ENCODE results near the gene PROM1. TPM values are rescaled to one million over a fixed set of nuclear protein-coding genes. Genes with fewer than 3 reads are reported as not detected.

Gene PROM1
- total RNA-seq, 2 experiments from 2014 or later = not detected

- Mint-ChIP-seq H3K9me3 (no peaks in the 10 kb centered on the region), H3K36me3 (ENCODE audit: low read depth) (no peaks in the 10 kb centered on the region), H3K27me3 (peaks cover 16% of the 10 kb centered on the region), H3K4me3 (no peak overlapping the region), H3K4me1 (ENCODE audit: low read depth) (no peaks in the 10 kb centered on the region), H3K27ac (no peak overlapping the region)
- no peak for ATAC-seq (ENCODE audit: poor library complexity)
- POLR2A ChIA-PET = no interaction called here
- Histone ChIP-seq H3K27me3 (ENCODE audit: control insufficient read depth in 1 of 2, insufficient read depth in 2 of 2, low read length in 2 of 2) (peaks cover 0 to 9% of the 10 kb centered on the region in 2 experiments), H3K4me3 (ENCODE audit: low read length) (no peak overlapping the region), H3K36me3 (ENCODE audit: insufficient read depth, low read length) (no peaks in the 10 kb centered on the region), H3K4me1 (ENCODE audit: insufficient read depth, low read length) (no peaks in the 10 kb centered on the region), H3K27ac (ENCODE audit: low read depth in 1 of 2, low read length in 2 of 2) (no peak overlapping the region), H3K9me3 (ENCODE audit: control insufficient read depth in 1 of 2, insufficient read depth in 1 of 2, low read length in 2 of 2) (no peaks in the 10 kb centered on the region)
- no peak for TF ChIP-seq CTCF (IDR thresholded peaks at IDR 0.05)
- intact Hi-C loops (cut with DNase I, micrococcal nuclease) = no loop called here
- CTCF ChIA-PET = no interaction called here
- no peak for DNase-seq
Measured at GRCh38 chr4:15921592-15921932, 162.3 kb downstream of the PROM1 start.

- Mint-ChIP-seq H3K9me3 (no peaks in the 10 kb centered on the region), H3K4me1 (ENCODE audit: low read depth) (no peaks in the 10 kb centered on the region), H3K4me3 (no peak overlapping the region), H3K27me3 (peaks cover 15% of the 10 kb centered on the region), H3K36me3 (ENCODE audit: low read depth) (no peaks in the 10 kb centered on the region), H3K27ac (no peak overlapping the region)
- no peak overlapping the region for H3K4me3 ChIP-seq (ENCODE audit: low read length)
- peaks cover 0 to 9% of the 10 kb centered on the region in 2 experiments for H3K27me3 ChIP-seq (ENCODE audit: control insufficient read depth in 1 of 2, insufficient read depth in 2 of 2, low read length in 2 of 2)
- CTCF ChIA-PET = no interaction called here
- H3K27ac ChIP-seq (ENCODE audit: low read depth in 1 of 2, low read length in 2 of 2) = no peak overlapping the region
- H3K9me3 ChIP-seq (ENCODE audit: control insufficient read depth in 1 of 2, insufficient read depth in 1 of 2, low read length in 2 of 2) = no peaks in the 10 kb centered on the region
- POLR2A ChIA-PET = no interaction called here
- TF ChIP-seq CTCF (IDR thresholded peaks at IDR 0.05) = no peak
- no peaks in the 10 kb centered on the region for H3K36me3 ChIP-seq (ENCODE audit: insufficient read depth, low read length)
- ATAC-seq (ENCODE audit: poor library complexity) = no peak
- intact Hi-C loops (cut with DNase I, micrococcal nuclease) = no loop called here
- DNase-seq = no peak
- no peaks in the 10 kb centered on the region for H3K4me1 ChIP-seq (ENCODE audit: insufficient read depth, low read length)
Measured at GRCh38 chr4:15920723-15921591, 162.9 kb downstream of the PROM1 start.

GRCh38 chr4:15918484-15919129, 165.2 kb downstream of the PROM1 start:
- DNase-seq (no peak), ATAC-seq (ENCODE audit: poor library complexity) (no peak)
- ChIA-PET CTCF (no interaction called here), POLR2A (no interaction called here)
- H3K4me3 ChIP-seq (ENCODE audit: low read length) = no peak overlapping the region
- no peaks in the 10 kb centered on the region for H3K36me3 Mint-ChIP-seq (ENCODE audit: low read depth)
- no peak for TF ChIP-seq CTCF (IDR thresholded peaks at IDR 0.05)
- intact Hi-C loops (cut with DNase I, micrococcal nuclease) = no loop called here
- no peak overlapping the region for H3K4me3 Mint-ChIP-seq
- H3K27me3 ChIP-seq (ENCODE audit: control insufficient read depth in 1 of 2, insufficient read depth in 2 of 2, low read length in 2 of 2) = peaks cover 0 to 9% of the 10 kb centered on the region in 2 experiments
- no peak overlapping the region for H3K27ac Mint-ChIP-seq
- H3K4me1 Mint-ChIP-seq (ENCODE audit: low read depth) = no peaks in the 10 kb centered on the region
- H3K4me1 ChIP-seq (ENCODE audit: insufficient read depth, low read length) = no peaks in the 10 kb centered on the region
- H3K27me3 Mint-ChIP-seq = peaks cover 18% of the 10 kb centered on the region
- H3K27ac ChIP-seq (ENCODE audit: low read depth in 1 of 2, low read length in 2 of 2) = no peak overlapping the region
- H3K36me3 ChIP-seq (ENCODE audit: insufficient read depth, low read length) = no peaks in the 10 kb centered on the region
- H3K9me3 Mint-ChIP-seq = no peaks in the 10 kb centered on the region
- no peaks in the 10 kb centered on the region for H3K9me3 ChIP-seq (ENCODE audit: control insufficient read depth in 1 of 2, insufficient read depth in 1 of 2, low read length in 2 of 2)

Other genes with a start within 250 kb of the PROM1 start
- not detected for gene FGFBP1, start 145.3 kb downstream of the PROM1 start, total RNA-seq
- 1 to 10 TPM; 1.3 to 1.7 TPM for gene FGFBP2, start 120.8 kb downstream of the PROM1 start, total RNA-seq
- 10 to 100 TPM; 70.6 to 77.1 TPM for gene TAPT1, start 142.4 kb upstream of the PROM1 start, total RNA-seq